GM21528 (cell line): ENCODE data around the gene PPFIBP1.
"Not testable (repeated sequence)": the region's sequence is repeated elsewhere in the genome, so short reads cannot be mapped to it uniquely, and the experiment has no call there.

Experiments used
- ATAC-seq: cut with Tn5 transposase; IDR thresholded peaks from one replicate; pipeline ENCODE4 v1.9.1; 2021; ENCODE audit warnings: mild to moderate bottlenecking, moderate library complexity; ENCODE audit not compliant: unreplicated experiment, low FRiP score

The PPFIBP1 gene

DNA sequence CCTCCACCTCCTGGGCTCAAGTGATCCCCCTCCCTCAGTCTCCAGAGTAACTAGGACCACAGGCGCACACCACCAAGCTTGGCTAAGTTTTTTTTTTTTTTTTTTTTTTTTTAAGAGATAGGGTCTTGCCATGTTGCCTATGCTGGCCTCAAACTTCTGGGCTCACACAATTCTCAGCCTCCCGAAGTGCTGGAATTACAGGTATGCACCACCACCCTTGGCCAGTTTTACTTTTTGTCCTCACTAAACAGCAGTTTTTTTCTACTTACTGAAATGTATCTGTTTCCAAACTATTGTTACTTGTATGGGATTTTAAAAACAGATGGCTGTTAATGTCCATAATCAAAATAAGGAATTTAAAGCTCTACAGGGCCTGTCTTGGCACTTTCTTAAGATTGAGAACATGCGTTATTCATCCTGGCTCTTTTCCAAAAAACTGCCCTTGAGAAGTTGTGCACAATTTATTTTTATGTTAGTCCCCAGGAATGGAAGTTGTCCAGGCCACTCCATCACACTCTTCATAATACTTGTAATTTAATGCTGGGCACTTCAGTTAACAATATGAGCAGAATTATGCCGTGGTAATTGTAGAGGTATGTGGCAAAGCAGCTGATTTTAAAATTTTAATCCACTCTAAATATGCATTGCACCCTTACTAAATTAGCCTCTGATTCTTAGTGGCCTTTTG, 120.3 kb downstream of the PPFIBP1 start:
- no peak for ATAC-seq

DNA sequence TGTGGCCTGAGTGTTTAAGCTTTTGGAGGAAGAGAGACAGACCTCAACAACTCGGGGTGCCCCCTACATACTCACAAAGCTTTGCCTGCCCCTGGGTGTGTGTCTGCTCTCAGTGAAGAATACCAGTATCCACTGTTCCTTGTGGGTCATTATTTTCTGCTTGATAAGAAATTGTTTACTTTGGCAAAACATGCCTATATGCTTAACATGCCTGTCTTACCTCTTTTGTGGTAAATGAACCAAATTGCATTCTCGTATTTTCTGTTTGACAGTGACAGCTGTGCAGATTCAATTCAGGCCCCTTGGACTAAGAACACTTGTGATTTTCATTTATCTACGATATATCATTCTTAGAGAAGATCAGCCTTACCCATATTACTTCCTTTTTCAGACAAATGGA, 121.7 kb downstream of the PPFIBP1 start:
- ATAC-seq, result no peak

DNA sequence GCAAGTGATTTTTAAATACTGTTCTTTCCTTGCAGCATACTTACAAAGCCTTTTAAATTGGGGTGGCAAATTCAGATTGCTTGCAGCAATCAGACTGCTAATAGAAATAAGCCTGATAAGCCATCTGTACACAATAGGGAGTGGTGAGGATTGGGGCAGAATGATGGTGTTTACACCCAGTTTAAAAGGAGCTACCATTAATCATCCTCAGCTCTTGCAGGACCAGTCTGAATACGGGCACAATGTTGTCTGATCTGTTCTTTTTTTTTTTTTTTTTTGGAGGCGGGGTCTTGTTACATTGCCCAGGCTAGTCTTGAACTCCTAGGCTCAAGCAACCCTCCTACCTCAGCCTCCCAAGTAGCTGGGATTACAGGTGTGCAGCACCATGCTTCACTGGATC, 122.1 kb downstream of the PPFIBP1 start:
- no peak for ATAC-seq

DNA sequence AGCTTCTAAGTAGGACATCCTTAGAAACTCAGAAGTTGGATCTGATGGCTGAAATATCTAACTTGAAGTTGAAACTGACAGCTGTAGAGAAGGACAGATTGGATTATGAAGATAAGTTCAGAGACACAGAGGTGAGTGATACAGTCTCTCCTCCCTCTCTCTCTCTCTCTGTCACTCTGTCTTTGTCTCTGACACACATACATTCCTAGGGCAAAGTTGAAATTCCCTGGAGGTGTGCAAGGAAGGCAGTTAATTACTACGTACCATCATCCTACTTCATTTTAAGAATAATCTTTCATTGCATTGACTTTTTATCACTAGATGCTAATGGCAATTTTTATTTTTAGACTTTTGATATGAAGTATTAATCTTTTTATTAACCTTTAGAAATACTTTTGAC, 126.0 kb downstream of the PPFIBP1 start:
- no peak for ATAC-seq

DNA sequence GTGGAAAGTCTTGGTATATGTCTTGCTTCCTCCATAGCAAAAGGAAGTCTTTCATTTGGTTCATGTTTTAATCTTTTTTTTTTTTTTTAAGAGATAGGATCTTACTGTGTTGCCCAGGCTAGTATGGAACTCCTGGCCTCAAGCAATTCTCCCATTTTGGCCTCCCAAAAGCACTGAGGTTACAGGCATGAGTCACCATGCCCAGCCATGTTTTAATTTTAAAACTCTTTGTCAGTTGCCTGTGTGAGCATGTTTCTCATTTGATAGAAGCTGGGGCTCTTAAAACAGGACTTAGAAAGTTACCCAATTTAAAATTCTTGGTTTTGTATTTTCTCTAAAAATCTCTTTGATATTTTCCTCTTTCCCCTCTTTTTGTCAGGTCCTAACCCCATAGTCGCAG, 127.2 kb downstream of the PPFIBP1 start:
- no peak for ATAC-seq

DNA sequence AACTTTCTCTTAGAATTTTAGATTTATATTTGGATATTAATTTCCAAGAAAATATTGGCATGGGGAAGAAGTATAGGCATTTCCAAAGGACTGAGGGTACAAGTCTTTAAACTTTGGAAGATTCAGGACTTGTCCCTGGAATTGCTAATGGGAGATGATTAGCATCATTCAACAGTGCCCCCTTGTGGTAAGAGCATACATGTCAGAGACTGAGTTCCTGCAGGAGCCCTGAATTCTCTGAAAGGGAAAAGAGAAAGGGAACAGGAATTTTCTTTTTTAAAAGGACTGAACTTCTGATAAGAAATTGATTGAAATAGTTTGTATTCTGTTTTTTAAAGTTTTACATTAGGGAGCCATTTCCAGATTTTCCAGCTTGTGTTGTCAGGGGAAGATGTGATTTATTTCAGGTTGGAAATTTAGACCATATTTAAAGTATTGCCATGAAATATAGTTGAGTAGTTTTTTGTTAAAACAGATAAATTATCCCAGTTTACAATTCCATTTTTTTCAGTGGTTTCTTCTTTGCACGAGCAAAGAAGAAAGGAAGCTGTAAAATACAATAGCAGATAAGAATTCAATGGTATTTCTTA, 128.3 kb downstream of the PPFIBP1 start:
- no peak for ATAC-seq

DNA sequence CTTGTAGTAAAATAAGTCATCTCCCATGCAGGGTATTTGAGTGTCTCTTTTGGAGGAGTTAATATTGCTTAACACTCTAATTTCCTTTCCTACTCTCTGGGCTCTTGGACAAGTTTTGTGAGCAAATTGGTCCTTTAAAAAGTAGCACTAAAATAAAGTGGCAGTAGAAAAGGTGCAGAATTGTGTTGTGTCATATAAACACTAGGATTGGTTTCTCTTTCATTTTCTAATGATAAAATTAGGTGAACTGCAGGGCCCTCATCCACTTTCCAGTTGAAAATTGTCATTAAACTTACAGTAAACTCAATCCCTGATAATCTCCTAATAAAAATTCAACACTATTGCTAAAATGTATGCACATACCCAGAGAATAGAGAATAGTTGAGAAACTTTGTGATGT, 129.7 kb downstream of the PPFIBP1 start:
- no peak for ATAC-seq

DNA sequence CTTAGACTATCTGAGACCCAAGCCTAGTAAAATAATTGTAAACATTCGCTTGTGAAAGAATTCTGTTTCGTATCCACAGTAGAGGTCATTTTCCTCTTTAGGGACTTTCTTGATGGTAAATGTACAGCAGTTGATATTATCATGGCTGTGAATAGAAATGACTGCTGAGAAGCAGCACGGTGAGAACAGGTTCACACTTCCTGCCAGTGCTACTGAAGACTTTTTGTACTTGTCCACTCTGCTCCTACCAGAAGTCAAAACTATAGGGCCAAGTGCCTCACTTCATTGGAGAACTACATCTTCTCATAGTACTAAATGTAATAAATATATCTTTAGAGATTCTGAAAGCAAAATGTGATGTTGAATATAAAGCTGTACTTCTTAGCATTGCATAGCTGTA, 131.5 kb downstream of the PPFIBP1 start:
- not testable (repeated sequence) for ATAC-seq

DNA sequence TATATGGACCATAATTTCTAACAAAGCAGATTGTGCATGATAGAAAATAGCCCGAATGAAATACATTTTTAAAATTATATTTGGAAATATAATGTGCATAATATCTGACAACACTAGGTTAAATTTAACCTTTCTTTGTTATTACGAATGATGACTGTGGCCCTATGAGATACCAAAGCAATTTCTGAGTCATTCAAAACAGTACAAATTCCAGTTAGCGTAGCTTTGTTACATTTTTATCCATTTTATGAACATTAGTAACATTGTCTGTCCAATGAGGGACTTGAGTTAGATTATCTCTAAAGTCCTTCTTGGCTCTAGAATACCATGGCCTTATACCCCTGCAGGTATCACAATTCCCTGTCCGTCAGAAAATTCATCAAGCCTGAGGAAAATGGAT, 133.3 kb downstream of the PPFIBP1 start:
- no peak for ATAC-seq

DNA sequence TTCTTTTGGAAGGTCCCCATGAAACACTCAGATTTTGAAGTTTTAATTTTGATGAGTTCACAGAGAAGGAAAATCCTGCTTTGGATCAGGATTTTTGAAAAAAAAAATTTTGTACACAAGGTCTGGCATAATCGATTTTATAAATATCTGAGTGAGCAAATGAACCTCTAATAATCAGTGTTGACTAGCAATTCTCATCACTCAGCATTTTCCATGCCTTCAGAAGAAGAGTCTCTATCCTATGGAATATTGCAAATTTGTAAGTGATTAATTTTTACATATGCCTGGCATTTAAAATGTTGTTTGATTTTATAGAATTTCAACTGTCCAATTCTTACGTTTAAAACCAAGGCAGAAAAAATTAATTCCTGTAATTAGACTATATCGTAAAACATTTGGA, 141.7 kb downstream of the PPFIBP1 start:
- no peak for ATAC-seq

DNA sequence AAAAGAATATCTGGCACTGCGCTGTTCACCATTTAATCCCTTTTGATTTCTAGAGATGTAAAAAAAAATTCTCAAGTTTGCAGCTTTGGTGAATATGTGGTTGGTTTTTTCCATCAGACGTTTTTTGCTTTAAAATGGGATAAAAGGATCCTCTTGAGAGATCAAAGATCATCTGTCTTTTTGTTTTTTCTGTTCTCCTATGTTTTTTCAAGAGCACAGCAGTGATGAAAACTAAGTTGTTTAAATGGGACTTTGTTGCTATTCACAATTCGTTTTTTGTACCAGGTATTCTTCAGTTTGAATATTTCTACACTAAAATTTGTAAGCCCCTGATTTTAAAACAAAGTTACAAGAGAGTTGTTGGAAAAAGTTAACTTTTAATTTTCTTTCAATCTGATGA, 142.5 kb downstream of the PPFIBP1 start:
- no peak for ATAC-seq

DNA sequence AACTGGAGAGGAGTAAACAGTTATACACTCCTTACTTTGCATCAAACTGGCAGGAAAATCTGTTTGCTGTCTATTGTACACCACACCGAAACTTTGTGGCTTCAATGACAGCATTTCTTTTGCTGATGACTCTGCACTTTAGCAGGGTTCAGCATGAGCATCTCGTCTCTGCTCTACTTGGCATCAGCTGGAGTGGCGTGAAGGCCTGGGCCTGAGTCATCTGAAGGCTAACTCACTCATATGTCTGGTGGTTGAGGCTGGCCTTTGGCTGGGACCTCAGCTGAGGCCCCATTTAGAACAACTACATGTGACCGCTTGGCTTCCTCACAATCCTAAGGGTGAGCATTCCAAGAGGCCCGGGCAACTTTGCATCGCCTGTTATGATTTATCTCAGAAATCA, 143.5 kb downstream of the PPFIBP1 start:
- no peak for ATAC-seq

DNA sequence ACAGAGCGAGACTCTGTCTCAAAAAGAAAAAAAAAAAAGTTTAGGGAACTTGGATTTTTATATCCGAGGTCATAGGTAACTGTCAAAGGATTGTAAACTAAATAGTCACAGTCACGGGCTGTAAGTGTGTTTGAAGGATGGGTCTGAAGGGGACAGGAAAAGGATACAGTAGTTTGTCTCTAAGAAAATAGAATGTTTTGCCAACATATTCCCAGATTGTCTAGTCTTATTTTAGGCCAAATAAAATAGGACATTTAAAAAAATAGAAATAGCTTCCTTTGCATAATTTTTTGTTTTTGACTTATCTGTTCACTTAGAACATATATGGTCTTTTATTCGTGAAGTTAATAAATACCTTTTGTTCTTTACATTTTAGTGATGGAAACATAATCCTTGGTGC, 148.0 kb downstream of the PPFIBP1 start:
- ATAC-seq, result no peak

DNA sequence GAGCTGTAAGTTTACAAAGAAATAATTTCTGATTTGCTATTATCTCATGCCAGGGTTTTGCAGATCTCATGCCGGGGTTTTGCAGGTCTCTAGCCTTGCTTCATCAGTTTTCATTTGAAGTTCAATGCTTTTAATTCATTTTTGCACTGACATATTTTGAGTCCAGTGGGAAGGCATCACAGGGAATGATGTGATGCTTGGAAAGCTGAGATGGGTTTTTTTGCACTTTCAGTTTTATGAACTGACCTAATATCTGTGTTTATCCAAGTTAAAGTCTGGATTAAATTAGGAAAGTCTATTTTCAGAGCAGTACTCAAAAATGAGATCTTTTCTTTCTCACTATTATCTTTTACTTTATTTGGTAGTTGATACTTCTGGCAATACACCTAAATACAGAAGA, 148.6 kb downstream of the PPFIBP1 start:
- ATAC-seq, result no peak

DNA sequence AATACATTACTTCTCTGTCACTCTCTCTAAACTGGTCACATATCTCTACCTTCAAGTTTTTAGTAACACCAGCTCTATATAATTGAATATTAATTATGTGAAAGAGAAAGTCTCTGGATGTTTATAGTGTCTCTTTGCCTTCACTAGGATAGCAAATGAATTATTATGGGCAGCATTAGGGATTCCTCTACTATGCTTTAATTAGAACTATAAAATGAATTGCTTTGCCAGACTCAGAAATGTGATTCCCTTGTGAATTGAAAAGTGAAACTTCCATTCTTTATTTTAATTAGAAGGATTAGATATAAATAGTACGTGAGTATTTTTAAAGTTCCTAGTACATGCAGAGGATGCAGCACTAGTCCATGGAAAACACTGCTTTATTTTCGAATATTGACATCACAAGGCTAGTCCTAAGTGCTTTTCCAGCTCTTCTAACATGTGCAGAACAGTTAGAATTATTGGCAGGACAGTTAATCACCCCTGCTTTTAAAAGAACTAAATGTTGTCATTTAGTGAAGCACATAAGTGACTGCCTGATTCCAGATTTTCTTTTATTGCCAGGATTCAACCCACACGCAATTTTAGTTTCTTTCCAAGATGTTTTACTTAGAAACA, 149.2 kb downstream of the PPFIBP1 start:
- no peak for ATAC-seq

DNA sequence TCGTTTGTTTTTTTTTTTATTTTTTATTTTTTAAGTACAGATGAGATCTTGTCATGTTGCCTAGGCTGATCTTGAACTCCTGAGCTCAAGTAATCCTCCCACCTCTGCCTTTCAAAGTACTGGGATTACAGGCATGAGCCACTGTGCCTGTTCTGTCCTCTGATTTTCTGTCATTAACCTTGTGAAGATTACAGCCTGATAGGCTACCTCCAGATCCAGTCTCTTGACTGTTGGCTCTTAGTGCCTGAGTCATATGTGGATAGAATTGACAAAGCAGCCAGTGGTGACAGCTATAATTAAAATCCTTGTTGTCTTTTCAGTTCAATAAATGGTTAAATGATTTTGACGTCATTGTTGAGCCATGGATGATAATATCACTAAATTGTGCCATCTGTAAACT, 151.0 kb downstream of the PPFIBP1 start:
- ATAC-seq, result no peak

DNA sequence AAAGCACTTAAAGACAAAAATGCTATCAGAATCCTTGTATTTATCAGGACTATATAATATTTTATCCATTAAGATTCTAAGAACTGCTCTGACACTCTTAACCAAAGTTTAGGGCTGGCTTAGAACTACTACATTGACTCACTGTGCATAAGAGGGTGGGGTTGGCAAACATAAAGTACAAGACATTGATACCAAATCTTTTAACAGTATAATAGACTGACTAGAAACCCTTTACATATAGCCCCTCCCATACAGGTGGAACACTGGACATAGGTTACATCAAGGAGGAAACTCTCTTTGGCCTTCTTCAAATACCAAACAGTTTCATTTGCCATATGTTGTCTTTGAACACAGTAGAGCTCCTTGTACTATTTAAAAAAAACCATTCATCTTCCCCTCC, 156.6 kb downstream of the PPFIBP1 start:
- ATAC-seq, result no peak

DNA sequence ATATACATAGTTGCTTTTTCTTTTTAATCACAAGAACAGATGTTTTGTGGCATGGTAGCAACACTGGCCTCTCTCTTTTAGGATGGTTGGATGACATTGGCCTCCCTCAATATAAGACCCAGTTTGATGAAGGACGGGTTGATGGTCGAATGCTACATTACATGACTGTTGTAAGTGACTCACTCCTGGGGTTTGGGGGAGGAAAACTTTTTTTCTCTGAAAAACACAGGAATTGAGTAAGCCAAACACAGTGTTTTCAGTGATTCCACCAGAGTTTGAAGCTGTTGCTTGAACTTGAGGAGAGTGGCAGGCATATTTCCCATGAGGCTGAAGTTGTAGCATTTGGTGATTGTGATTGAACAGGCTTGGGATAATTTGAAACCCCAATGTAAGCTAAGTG, 158.5 kb downstream of the PPFIBP1 start:
- ATAC-seq, result no peak

DNA sequence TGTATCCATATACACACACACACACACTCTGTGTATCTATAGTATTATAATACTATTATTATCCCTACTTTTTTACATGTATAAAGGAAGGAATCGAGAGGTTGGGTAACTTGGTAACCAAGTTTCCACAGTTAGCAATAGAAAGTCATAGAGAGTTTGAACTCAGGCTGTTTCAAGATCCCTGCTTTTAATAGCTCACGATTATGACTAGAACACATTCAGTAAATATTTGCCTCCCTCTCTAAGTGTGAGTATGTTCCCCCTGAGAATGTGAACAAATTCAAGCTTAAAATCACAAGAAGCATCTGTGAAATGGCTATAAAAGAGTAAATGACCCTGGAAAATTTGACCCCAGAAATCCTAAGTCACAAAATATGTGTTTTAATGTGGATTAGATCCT, 161.3 kb downstream of the PPFIBP1 start:
- ATAC-seq, result no peak

DNA sequence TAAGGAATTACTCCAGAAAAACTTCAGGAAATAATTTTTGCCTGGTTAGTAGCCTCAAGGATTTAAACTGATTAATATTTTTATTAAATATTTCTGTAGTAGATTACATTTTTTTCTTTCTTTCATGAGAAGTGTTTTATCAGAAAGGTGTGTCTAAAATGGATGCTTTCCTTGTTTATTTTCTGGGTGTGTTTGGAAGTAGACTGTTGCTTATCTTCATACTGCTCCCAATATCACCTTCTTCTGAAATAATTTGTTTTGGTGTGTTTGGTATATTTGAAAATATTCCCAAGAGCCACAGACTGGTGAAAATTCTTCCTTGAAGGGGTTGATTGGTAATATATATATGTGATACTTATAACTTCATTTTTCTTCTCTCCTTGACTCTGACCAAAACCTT, 162.1 kb downstream of the PPFIBP1 start:
- ATAC-seq, result no peak

DNA sequence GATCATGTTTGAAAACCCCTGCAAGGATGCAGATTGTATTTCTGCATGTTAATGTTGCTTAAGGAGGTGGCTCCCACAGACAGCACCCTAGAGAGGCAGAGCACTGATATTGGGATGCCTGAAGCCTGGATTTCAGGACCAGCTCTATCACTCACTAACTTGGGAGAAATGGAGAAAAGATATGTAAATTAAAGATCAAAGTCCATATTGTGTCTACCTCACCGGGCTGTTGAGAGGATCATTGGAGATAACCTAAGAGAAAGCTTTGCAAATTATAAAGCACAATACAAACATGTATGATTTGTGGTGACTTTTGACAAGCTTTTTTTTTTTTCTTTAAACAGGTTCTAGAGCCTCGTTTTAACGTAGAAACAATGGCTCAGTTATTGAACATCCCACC, 164.7 kb downstream of the PPFIBP1 start:
- ATAC-seq, result no peak

DNA sequence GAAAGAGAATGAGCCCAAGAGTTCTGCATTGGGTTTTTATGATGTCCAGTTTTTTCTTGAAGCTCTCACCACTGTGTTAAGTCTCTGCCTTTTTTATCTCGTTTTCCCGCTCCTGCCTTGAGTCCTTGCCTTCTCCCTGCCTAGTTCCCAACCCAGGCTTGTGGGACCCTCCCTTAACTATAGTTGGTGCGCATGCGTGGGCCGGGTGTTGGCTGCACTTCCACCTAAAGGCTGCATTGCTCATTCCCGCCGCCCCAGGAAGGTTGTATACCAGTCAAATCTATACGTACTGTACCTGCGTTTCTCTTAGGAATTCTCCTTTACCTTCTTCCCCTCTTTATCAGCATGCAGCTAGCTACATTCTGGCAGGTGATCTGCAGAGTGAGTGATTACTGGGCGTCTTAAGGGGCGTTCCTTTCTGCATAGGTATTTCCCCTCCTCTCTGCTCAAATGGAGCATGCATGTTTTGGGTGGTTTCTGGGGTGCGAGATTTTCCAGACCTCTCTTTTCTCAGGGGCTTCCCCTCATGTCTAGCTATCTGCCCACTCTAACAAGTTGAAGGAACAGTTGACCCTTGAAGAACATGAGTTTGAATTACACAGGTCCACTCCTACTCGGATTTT, 165.7 kb downstream of the PPFIBP1 start:
- ATAC-seq, result no peak
